Measurements from ENCODE around the gene FREM2.

FREM2 gene

DNA sequence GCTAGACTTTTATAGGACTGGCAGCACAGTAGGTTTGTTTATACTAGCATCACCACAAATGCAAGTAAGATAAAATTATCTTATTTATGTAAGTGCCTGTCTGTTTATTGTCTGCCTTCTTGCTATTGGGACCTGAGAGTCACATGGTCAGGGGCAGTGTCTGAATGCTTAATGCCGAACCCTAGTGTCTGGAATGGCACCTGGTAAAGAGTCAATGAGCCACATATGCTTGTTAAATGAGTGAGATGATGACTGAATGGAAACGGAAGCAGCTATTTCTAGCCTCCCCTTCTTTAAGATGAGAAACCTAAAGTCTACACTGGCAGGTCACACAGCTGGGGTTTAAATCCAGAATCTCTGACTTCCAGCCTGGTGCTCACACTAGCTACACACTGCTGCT lies 211.6 kb downstream of the FREM2 start:
- FAIRE-seq = no peak
- no peak for DNase-seq (ENCODE audit: insufficient read length, low spot score)
- TF ChIP-seq, protein P1, sequence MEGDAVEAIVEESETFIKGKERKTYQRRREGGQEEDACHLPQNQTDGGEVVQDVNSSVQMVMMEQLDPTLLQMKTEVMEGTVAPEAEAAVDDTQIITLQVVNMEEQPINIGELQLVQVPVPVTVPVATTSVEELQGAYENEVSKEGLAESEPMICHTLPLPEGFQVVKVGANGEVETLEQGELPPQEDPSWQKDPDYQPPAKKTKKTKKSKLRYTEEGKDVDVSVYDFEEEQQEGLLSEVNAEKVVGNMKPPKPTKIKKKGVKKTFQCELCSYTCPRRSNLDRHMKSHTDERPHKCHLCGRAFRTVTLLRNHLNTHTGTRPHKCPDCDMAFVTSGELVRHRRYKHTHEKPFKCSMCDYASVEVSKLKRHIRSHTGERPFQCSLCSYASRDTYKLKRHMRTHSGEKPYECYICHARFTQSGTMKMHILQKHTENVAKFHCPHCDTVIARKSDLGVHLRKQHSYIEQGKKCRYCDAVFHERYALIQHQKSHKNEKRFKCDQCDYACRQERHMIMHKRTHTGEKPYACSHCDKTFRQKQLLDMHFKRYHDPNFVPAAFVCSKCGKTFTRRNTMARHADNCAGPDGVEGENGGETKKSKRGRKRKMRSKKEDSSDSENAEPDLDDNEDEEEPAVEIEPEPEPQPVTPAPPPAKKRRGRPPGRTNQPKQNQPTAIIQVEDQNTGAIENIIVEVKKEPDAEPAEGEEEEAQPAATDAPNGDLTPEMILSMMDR (IDR thresholded peaks at IDR 0.05; ENCODE audit: insufficient read depth, missing control alignments) = no peak

DNA sequence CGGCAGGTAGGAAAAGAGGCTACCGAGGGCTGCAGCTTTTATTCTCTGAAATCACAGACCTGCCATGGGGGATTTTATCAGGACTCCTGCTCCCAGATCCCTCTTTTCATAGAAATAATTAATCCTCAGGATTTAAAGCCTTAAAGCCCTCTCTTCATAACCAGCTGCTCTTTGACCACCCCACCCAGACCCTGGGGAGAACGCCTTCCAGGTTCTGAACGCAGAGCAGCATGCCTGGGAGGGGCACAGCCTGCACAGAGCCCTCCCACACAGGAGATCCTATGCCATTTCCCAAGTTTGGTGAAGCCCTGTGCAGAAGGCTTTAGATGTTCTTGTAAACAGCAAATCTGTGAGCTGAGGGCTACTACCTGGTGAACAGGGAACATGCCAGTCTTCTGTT lies 212.7 kb downstream of the FREM2 start:
- TF ChIP-seq, protein P1 (IDR thresholded peaks at IDR 0.05; ENCODE audit: insufficient read depth, missing control alignments) = no peak
- DNase-seq (ENCODE audit: insufficient read length, low spot score) (peak; percentile 33), FAIRE-seq (no peak)

DNA sequence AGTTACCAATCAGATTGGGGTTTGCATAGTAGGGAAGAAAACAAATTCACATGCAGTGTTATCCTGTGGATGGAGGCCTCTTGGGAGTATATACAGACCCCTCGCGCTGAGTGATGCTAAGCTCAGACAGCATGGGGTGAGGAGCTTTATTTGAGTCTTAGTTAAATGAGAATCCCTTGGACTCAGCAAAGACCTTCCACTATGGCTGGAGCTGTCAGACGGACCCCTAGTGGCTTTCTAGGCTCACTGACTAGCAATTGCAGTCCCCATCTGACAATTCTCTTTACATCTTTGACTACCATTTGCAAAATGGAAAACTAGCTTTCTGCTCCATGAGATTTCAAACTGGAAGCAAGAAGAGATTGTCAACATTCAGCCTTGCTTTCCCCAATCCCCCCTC lies 213.3 kb downstream of the FREM2 start:
- DNase-seq (ENCODE audit: insufficient read length, low spot score) = peak; percentile 48
- peak; percentile 83 for FAIRE-seq
- TF ChIP-seq, protein P1 (IDR thresholded peaks at IDR 0.05; ENCODE audit: insufficient read depth, missing control alignments) = peak; percentile 39

DNA sequence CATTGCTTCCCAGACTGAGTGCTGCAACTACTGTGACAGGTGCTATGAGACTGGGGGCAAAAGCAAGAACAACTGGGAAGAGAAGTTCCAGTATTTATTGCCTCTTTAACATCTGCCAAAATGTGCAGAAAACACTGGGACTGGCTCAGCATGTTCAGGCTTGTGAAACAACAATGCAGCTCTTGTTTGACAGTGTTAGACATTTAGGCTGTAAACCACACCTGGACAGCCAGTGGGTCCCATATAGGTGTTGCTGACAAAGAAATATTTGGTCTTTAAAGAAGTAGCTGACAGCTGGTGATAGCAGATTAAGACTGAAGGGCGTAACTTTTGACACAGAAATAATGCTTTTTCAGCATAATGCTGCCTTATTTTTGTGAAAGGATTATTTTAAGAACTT lies 215.7 kb downstream of the FREM2 start:
- DNase-seq (ENCODE audit: insufficient read length, low spot score) = no peak
- TF ChIP-seq, protein P1 (IDR thresholded peaks at IDR 0.05; ENCODE audit: insufficient read depth, missing control alignments) = no peak
- FAIRE-seq = no peak

DNA sequence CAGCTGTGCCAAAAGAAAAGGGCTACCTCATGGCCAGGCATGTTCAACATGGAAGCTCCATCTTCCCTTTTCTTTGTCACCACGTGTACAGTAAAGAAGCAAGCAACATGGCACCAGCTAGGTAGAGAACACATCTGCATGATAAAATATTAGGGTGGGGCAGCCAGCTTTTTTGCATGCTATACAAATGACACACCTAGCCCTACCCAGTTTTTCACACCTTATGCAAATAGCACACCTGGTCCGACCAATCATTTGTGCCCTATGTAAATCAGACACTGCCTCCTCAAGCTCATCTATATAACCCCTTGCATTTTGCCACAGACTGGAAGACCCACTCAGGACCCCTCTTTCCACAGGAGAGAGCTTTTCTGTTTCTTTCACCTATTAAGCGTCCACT lies 218.2 kb downstream of the FREM2 start:
- TF ChIP-seq, protein P1 (IDR thresholded peaks at IDR 0.05; ENCODE audit: insufficient read depth, missing control alignments) = no peak
- no peak for FAIRE-seq
- DNase-seq (ENCODE audit: insufficient read length, low spot score) = no peak

DNA sequence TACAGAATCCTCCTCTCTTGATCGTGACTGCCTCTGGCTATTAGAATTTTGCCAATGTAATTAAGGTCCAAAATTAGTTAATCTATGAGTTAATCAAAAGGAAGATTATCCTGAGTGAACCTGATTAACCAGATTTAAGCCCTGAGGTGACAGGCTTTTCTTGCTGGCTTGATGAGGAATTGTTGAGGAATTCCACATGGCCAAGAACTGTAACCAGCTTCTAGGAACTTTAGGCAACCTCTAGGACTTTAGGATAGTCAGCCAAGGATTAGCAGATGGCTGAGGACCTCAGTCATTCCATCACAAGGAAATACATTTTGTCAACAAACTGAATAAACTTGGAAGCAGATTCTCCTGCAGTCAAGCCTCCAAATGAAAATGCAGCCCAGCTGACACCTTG lies 219.0 kb downstream of the FREM2 start:
- TF ChIP-seq, protein P1 (IDR thresholded peaks at IDR 0.05; ENCODE audit: insufficient read depth, missing control alignments) = no peak
- DNase-seq (ENCODE audit: insufficient read length, low spot score) = peak; percentile 17
- FAIRE-seq = no peak

DNA sequence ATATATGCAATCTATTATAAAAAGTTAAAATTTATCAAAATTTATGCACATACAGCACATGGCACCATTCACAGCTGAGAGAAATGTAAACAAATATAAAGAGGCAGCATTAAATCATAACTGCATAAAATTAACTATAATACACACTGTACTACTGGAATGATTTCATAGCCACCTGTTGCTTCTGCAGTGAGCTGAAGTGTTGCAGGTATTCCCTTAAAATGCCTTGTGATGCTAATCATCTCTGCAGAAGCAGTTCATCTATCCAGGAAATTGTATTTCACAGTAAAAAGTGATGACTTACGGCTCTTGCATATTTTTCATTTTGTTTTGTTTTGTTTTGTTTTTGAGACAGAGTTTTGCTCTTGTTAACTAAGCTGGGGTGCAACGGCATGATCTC lies 221.7 kb downstream of the FREM2 start:
- TF ChIP-seq, protein P1 (IDR thresholded peaks at IDR 0.05; ENCODE audit: insufficient read depth, missing control alignments) = no peak
- DNase-seq (ENCODE audit: insufficient read length, low spot score) (no peak), FAIRE-seq (no peak)
